Measurements from ENCODE around the gene DAB2IP.

- no peak for TF ChIP-seq CTCF (IDR thresholded peaks at IDR 0.05)
- no peak for TF ChIP-seq POLR2A (IDR thresholded peaks at IDR 0.05)
These were observed 132.4 kb downstream of the DAB2IP start for GRCh38 chr9:121783521-121784507.
